ENCODE data around the gene ST6GALNAC2.
"Not testable (repeated sequence)": the region's sequence is repeated elsewhere in the genome, so short reads cannot be mapped to it uniquely, and the experiment has no call there.

The ST6GALNAC2 gene

DNA sequence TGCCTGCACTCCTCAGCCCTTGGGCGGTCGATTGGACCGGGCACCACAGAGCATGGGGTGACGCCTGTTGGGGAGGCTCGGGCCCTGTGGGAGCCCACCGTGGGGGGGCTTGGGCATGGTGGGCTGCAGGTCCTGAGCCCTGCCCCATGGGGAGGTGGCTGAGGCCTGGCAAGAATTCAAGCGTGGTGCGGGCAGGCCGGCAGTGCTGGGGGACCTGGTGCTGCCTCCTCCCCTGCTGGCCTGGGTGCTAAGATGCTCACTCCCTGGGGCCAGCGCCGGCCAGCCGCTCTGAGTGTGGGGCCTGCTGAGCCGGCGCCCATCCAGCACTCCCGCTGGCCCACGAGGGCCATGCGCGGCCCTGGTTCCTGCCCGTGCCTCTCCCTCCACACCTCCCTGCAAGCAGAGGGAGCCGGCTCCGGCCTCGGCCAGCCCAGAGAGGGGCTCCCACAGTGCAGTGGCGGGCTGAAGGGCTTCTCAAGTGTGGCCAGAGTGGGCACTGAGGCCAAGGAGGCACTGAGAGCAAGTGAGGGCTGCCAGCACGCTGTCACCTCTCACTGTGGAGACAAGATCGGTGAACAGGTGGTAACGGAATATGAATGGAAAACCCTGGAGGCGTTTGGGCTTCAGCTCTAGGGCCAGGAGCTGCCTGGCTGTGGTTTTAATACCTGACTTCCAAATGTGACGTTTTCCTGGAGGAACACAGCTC, 29.4 kb upstream of the ST6GALNAC2 start:
- H3K9me3 ChIP-seq, result no peaks in the 10 kb centered on the region
- no peaks in the 10 kb centered on the region for H3K36me3 ChIP-seq
- H3K4me3 ChIP-seq (ENCODE audit: low read depth in 1 of 2, low read length in 1 of 2), result no peak overlapping the region
- H3K27ac ChIP-seq, result no peak overlapping the region
- no peaks in the 10 kb centered on the region for H3K27me3 ChIP-seq
- TF ChIP-seq, protein P1, sequence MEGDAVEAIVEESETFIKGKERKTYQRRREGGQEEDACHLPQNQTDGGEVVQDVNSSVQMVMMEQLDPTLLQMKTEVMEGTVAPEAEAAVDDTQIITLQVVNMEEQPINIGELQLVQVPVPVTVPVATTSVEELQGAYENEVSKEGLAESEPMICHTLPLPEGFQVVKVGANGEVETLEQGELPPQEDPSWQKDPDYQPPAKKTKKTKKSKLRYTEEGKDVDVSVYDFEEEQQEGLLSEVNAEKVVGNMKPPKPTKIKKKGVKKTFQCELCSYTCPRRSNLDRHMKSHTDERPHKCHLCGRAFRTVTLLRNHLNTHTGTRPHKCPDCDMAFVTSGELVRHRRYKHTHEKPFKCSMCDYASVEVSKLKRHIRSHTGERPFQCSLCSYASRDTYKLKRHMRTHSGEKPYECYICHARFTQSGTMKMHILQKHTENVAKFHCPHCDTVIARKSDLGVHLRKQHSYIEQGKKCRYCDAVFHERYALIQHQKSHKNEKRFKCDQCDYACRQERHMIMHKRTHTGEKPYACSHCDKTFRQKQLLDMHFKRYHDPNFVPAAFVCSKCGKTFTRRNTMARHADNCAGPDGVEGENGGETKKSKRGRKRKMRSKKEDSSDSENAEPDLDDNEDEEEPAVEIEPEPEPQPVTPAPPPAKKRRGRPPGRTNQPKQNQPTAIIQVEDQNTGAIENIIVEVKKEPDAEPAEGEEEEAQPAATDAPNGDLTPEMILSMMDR (IDR thresholded peaks at IDR 0.05), result no peak
- no peaks in the 10 kb centered on the region for H3K4me1 ChIP-seq (ENCODE audit: control insufficient read depth in 1 of 2, insufficient read depth in 1 of 2, low read depth in 1 of 2, low read length in 1 of 2)

DNA sequence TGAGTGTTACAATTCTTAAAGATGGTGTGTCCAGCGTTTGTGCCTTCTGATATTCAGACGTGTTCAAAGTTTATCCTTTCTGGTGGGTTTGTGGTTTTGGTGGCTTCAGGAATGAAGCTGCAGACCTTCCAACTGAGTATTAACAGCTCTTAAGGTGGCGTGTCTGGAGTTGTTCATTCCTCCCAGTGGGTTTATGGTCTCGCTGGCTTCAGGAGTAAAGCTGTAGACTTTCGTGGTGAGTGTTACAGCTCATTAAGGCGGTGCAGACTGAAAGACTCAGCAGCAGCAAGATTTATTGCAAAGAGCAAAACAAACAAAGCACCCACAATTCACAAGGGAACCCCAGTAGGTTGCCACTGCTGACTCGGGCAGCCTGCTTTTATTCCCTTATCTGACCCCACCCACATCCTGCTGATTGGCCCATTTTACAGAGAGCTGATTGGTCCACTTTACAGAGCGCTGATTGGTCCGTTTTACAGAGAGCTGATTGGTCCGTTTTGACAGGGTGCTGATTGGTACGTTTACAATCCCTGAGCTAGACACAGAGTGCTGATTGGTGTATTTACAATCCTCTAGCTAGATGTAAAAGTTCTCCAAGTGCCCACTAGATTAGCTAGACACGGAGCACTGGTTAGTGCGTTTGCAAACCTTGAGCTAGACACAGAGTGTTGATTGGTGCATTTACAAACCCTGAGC, 28.6 kb upstream of the ST6GALNAC2 start:
- not testable (repeated sequence) for H3K9me3 ChIP-seq, H3K27ac ChIP-seq

DNA sequence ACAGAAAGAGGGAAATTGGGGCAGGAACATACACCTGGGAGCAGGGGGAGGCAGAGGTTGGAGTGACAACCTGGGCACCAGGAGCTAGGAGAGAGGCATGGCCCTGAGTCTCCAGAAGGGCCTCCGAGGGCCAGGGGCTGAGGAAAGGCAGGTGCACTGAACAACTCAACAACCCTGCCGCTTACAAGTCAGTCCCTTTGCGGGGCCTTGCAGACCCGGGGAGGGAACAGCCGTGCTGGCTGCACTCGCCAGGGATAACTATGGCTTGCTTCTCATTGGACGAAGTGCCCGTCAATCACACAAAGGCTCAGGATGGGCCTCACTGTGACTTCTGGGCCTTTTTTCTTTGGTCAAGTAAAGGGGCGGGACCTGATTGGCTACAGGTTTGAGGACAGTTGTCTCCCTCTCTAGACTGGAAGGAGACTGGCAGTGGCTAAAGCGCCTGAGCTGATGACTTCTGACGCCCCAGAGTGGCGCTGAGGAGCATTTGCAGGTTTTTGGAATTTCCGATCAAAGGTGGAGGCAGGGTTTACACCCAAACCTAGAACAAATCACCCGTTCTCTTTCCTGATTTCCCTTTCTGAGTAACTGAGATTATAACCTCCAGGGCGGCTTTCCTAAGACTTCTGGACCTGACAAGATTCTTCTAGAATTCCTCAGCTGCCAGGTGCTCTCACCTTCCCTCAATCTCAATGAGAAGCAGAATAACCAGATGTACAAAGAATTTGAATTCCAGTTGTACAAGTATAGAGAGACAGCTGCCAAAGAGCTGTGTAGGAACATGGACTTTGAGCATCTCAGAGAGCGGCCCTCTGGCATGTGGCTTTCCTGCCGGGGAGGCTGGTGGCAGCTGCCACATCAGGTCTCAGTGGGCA, 27.6 kb upstream of the ST6GALNAC2 start:
- Histone ChIP-seq H3K4me1 (ENCODE audit: control insufficient read depth in 1 of 2, insufficient read depth in 1 of 2, low read depth in 1 of 2, low read length in 1 of 2) (no peaks in the 10 kb centered on the region), H3K27ac (no peak overlapping the region), H3K27me3 (no peaks in the 10 kb centered on the region), H3K4me3 (ENCODE audit: low read depth in 1 of 2, low read length in 1 of 2) (no peak overlapping the region), H3K36me3 (no peaks in the 10 kb centered on the region), H3K9me3 (no peaks in the 10 kb centered on the region)
- TF ChIP-seq, protein P1 (IDR thresholded peaks at IDR 0.05), result no peak

More for the DNA sequence above, 28.6 kb upstream of the ST6GALNAC2 start:
- H3K27me3 ChIP-seq; H3K4me1 ChIP-seq (ENCODE audit: control insufficient read depth in 1 of 2, insufficient read depth in 1 of 2, low read depth in 1 of 2, low read length in 1 of 2); H3K36me3 ChIP-seq; H3K4me3 ChIP-seq (ENCODE audit: low read depth in 1 of 2, low read length in 1 of 2): not testable (repeated sequence)

DNA sequence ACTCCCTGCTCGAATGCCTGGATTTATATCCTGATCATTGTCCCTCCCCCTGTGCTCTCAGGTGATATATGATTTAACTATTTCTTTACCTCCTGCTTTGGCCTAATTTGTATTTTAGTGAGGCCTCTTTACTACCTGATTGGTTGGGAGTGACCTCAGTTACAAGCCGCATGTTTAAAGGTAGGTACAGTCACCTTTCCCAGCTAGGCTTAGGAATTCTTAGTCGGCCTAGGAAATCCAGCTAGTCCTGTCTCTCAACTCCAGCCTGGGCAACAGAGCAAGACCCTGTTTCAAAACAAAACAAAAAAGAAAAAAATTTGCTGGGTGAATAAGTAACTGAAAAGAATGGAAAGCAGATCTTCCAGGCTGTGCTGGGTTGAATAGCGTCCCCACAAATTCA, 26.8 kb upstream of the ST6GALNAC2 start:
- Histone ChIP-seq H3K4me3 (ENCODE audit: low read depth in 1 of 2, low read length in 1 of 2) (no peak overlapping the region), H3K4me1 (ENCODE audit: control insufficient read depth in 1 of 2, insufficient read depth in 1 of 2, low read depth in 1 of 2, low read length in 1 of 2) (peaks cover 0 to 4% of the 10 kb centered on the region in 2 experiments), H3K9me3 (no peaks in the 10 kb centered on the region), H3K27ac (no peak overlapping the region), H3K27me3 (no peaks in the 10 kb centered on the region), H3K36me3 (no peaks in the 10 kb centered on the region)
- TF ChIP-seq, protein P1 (IDR thresholded peaks at IDR 0.05), result no peak

DNA sequence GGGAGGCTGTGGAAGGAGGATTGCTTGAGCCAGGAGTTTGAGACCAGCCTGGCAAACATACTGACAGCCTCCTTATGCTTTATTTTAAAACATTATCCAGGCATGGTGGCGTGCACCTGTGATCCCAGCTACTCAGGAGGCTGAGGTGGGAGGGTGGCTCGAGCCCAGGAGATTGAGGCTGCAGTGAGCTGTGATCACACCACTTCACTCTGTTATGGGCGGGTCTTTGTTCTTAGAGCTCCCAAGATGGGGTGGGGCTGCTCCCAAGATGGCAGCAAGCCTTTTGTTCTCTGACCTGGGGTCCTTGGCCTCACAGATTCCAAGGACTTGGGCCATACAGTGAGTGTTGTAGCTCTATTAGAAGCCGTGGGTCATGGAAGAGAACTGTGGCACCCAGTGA, 26.1 kb upstream of the ST6GALNAC2 start:
- no peaks in the 10 kb centered on the region for H3K36me3 ChIP-seq
- H3K27me3 ChIP-seq, result no peaks in the 10 kb centered on the region
- no peak overlapping the region for H3K27ac ChIP-seq
- H3K4me3 ChIP-seq (ENCODE audit: low read depth in 1 of 2, low read length in 1 of 2), result no peak overlapping the region
- TF ChIP-seq, protein P1 (IDR thresholded peaks at IDR 0.05), result no peak
- H3K9me3 ChIP-seq, result no peaks in the 10 kb centered on the region
- H3K4me1 ChIP-seq (ENCODE audit: control insufficient read depth in 1 of 2, insufficient read depth in 1 of 2, low read depth in 1 of 2, low read length in 1 of 2), result peaks cover 0 to 4% of the 10 kb centered on the region in 2 experiments

DNA sequence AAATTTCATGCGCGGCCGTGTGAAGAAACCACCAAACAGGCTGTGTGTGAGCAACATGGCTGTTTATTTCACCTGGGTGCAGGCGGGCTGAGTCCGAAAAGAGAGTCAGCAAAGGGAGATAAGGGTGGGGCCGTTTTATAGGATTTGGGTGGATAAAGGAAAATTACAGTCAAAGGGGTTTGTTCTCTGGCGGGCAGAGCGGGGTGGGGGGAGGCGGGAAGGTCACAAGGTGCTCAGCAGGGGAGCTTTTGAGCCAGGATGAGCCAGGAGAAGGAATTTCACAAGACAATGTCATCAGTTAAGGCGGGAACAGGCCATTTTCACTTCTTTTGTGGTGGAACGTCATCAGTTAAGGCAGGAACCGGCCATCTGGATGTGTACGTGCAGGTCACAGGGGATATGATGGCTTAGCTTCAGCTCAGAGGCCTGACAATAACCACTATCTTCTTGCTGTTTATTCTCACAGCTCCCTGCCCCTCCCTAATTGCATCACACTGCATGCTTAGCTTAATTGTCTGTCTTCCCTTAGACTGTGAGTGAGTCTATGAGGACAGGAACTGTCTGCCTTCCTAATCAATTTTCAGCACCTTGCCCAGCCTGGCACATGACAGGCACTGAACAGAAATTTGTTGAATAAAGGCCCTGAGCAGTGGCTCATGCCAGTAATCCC, 25.6 kb upstream of the ST6GALNAC2 start:
- not testable (repeated sequence) for H3K27ac ChIP-seq; H3K36me3 ChIP-seq; H3K4me3 ChIP-seq (ENCODE audit: low read depth in 1 of 2, low read length in 1 of 2); H3K27me3 ChIP-seq; H3K4me1 ChIP-seq (ENCODE audit: control insufficient read depth in 1 of 2, insufficient read depth in 1 of 2, low read depth in 1 of 2, low read length in 1 of 2); H3K9me3 ChIP-seq

DNA sequence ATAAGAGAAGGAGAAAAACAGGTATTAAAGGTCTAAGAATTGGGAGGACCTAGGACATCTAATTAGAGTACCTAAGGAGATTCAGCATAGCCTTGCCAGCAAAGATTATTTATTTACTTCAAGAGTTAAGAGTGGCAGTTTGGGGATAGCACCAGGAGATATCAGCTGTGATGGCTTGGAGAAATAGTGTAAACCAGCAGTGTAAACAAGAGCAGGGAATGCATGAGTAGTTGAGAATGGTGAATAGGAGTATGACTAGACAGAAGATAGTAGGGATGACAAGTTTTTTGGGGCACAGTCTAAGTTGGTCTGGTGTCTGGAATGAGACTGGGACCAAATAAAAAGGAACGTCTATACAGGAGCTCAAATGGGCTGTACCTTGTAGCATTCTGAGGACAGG, 21.0 kb upstream of the ST6GALNAC2 start:
- H3K4me1 ChIP-seq (ENCODE audit: control insufficient read depth in 1 of 2, insufficient read depth in 1 of 2, low read depth in 1 of 2, low read length in 1 of 2), result peaks cover 8 to 16% of the 10 kb centered on the region in 2 experiments
- not testable (repeated sequence) for H3K27me3 ChIP-seq; H3K27ac ChIP-seq; H3K9me3 ChIP-seq; H3K4me3 ChIP-seq (ENCODE audit: low read depth in 1 of 2, low read length in 1 of 2); H3K36me3 ChIP-seq
